HS-5 (cell line): ENCODE results near the gene RPS26.
"Not testable (repeated sequence)": the region's sequence is repeated elsewhere in the genome, so short reads cannot be mapped to it uniquely, and the experiment has no call there.

Experiments used
- DNase-seq: peaks from one replicate; pipeline ENCODE4 v3.0.0-alpha.2; 2012; ENCODE audit warnings: low read depth

The RPS26 gene

GRCh38 chr12:56021889-56022497, 19.7 kb upstream of the RPS26 start:
- no peak for DNase-seq

GRCh38 chr12:56028511-56029165, 13.1 kb upstream of the RPS26 start:
- no peak for DNase-seq

DNA sequence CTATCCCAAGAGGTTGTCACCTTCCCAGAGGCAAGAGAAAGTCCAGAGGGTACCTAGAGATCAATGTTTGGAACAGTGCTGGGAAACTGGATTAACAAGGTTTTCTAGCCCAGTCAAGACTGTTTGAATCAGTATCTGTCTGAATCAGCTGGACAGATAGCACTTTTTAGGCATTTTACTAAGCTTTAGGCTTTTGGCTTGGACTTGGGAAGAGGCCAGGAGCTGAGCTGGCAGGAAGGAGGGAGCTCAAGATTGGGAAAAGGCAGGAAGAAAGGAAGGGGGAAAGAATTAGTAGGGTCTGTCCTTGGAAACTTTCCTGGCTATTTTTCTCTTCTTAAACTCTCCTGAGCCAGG, 12.6 kb upstream of the RPS26 start:
- no peak for DNase-seq

- no peak for DNase-seq
These were observed 11.9 kb upstream of the RPS26 start for GRCh38 chr12:56029666-56030293.

GRCh38 chr12:56031987-56032386, 9.7 kb upstream of the RPS26 start:
- no peak for DNase-seq

GRCh38 chr12:56034586-56035332, 7.0 kb upstream of the RPS26 start:
- DNase-seq = no peak

DNA sequence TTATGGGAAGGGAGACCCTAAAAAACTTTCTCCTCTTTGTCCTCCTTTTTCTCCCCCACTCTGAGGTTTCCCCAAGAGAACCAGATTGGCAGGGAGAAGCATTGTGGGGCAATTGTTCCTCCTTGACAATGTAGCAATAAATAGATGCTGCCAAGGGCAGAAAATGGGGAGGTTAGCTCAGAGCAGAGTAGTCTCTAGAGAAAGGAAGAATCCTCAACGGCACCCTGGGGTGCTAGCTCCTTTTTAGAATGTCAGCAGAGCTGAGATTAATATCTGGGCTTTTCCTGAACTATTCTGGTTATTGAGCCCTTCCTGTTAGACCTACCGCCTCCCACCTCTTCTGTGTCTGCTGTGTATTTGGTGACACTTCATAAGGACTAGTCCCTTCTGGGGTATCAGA, 4.6 kb upstream of the RPS26 start:
- DNase-seq = no peak

GRCh38 chr12:56038022-56038655, 3.6 kb upstream of the RPS26 start:
- no peak for DNase-seq

- no peak for DNase-seq
These were observed 1.6 kb upstream of the RPS26 start for GRCh38 chr12:56040151-56040550.

DNA sequence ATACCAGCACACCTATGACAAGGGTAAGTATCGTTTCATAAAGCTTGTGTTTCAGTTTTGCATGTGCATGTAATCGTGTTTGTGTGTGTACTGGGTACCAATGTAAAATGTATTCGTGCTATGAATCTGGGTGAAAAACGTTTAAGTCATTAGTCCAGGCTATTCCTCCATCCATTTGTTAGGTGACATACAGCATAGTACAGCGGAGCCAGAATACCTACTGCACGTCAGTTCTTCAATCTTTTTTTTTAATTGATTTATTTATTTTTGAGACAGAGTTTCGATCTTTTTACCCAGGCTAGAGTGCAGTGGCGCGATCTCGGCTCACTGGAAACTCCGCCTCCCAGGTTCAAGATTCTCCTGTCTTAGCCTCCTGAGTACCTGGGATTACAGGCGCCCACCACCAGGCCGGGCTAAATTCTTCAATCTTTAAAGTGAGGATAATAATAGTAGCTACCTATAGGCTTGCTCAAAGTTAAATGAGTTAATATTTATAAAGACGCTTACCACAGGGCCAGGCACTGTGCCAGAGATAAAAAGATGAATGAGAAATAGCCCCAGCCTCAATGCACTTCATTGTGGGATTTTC, 661 bp upstream of the RPS26 start:
- no peak for DNase-seq

- not testable (repeated sequence) for DNase-seq
These were observed 704 bp downstream of the RPS26 start for GRCh38 chr12:56042430-56042813.

DNA sequence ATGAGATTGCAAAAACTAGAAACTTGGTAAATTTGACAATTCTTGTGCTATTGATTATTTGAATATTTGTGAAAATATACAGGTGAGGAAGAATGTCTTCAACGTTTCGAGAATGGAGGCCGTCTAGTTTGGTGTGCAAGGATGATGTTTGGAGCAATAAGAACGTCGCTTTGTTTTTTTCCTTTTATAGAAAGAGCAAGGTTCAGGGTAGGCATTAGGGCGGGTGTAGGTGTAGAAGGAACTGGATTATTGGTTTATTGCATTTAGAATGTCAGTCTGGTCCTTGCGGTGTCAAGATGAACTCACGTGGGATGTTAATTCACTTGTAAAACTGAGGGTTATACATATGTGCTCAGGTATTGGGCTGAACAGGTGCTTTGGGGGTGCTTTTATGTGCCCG, 1.1 kb downstream of the RPS26 start:
- no peak for DNase-seq

DNA sequence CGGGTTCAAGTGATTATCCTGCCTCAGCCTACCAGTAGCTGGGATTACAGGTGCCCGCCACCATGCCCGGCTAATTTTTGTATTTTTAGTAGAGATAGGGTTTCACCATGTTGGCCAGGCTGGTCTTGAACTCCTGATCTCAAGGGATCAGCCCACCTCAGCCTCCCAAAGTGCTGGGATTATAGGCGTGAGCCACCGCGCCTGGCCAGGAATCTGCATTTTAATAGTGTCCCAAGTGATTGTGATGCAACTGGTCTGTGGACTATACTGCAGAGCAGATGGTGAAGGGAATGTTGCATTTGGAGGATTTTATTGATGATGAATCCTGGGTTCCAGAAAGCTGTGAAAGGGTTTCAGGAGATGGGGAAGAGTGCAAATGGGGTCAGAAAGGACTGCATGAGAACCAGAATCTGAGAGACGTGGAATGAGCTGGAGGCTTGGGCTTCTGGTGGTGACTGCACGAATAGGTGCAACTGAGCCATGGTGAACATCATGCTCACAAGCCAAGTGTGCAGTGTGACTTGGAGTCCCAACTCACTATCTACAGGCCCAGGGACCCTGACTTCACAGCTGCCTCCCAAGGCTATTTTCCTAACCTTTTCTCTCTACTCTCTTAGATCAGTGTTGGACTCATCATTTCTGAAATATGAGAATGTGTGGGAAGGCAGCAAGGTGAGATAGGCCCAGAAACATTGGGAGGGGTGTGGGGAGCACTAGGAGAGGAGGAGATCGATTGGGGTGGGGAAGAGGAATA, 4.5 kb downstream of the RPS26 start:
- no peak for DNase-seq

DNA sequence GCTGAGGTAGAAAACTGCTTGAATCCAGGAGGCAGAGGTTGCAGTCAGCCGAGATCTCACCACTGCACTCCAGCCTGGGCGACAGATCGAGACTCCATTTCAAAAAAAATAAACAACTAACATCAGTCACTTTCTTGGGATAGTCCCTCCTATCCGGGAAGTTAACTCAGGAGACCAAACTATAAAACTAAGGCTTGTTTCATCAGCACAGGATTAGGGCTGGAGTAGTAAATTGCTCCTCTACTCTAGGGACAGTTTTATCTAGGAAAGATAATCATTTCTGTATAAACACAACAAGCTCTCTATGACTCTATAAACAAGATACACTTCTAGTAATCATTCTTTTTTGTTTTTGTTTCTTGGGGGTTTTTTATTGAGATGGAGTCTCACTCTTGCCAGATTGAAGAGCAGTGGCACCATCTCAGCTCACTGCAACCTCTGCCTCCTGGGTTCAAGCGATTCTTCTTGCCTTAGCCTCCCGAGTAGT, 11.7 kb downstream of the RPS26 start:
- no peak for DNase-seq

GRCh38 chr12:56059964-56060363, 18.2 kb downstream of the RPS26 start:
- DNase-seq = peak; percentile 56

DNA sequence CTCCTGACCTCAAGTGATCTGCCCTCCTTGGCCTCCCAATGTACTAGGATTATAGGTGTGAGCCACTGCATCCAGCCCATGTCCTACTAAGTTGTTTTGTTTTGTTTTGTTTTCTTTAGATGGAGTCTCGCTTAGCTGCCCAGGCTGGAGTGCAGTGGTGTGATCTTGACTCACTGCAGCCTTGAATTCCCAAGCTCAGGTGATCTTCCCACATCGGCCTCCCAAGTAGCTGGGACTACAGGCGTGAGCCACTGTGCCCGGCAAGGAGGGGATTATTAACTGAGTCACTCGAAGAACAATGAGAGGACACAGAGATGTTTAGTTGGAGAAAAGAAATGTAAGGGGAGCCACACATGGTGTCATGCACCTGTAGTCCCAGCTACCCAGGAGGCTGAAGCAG, 20.3 kb downstream of the RPS26 start:
- no peak for DNase-seq

GRCh38 chr12:56062996-56063395, 21.3 kb downstream of the RPS26 start:
- DNase-seq = no peak

DNA sequence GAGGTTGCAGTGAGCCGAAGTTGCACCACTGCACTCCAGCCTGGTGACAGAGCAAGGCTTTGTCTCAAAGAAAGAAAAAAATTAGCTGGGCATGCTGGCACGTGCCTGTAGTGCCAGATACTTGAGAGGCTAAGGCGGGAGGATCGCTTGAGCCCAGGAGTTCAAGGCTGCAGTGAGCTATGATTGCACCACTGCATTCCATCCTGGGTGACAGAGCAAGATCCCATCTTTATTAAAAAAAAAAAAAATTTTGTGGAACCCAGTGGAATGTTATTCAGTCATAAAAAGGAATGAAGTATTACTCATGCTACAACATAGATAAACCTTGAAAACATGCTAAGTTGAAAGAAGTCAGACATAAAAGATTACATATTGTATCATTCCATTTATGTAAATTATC, 29.9 kb downstream of the RPS26 start:
- peak; percentile 36 for DNase-seq

DNA sequence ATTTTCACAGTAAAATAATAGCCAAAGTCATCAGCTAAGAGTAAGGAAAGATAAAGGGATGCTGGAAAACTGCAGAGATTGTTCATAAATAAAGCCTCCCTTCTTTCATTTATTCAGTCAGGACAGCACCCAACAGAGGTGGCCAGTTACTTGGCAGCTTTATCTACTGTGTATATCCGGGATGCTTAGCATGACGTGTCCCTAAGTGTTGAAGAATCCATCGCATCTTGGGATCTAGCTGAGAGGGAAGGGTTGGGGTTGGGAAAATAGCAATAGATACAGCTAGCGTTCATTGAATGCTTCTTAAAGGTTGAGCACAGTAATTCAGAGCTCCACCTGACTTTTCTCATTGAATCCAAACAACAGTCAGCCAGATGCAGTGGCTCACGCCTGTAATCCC, 32.7 kb downstream of the RPS26 start:
- no peak for DNase-seq

- not testable (repeated sequence) for DNase-seq
These were observed 36.2 kb downstream of the RPS26 start for GRCh38 chr12:56077966-56078365.

- DNase-seq = no peak
These were observed 36.7 kb downstream of the RPS26 start for GRCh38 chr12:56078427-56078826.
